HG02852 (cell line): ENCODE results near the gene KRTAP4-3.
"Not testable (repeated sequence)": the region's sequence is repeated elsewhere in the genome, so short reads cannot be mapped to it uniquely, and the experiment has no call there.

Experiments
- ATAC-seq: cut with Tn5 transposase; IDR thresholded peaks from one replicate; pipeline ENCODE4 v1.9.1; 2021; ENCODE audit warnings: mild to moderate bottlenecking, moderate library complexity; ENCODE audit not compliant: unreplicated experiment

KRTAP4-3 gene

DNA sequence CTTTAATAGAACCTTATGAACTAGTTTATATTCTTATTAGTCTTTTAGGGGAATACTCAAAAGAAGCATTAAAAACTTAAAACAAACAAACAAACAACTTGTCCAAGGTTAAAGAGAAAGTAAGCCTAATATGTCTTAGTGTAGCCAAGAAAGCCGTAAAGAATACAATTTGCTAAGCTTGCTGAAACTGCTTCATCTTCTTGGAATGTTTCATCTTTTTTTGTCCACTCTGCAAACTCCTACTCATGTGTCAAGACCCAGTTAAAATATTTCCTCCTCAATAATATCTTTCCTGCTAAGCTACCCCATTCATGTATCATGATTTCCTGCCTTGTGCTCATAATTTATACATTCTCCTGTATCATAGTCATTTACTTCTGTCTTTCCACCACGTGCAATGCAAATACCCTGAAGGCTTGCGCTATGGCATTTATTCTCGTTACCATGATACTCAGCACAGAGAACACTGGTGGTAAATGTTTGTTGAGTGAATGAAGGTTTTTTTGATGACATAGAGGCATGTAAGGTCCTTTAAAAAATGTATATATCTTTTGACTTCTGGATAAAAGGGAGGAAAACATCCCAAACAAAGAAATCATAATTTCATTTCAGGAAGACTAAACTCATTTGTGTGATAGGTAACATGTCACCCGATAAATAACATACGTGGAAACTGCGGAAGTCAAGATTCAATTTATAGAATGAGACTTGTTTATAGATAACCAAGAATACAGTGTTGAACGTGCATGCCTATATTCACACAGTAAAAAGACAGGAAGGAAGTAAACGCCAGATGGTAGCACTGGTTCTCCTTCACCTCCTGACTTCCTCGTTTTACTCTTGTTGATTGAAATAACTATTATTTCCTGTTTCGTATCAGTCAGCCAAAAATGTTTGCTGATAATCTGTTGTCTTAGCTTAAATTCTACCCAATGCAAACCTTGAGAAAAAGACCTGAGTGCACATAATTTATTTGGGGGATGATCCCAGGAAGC, 48.0 kb downstream of the KRTAP4-3 start:
- ATAC-seq, result not testable (repeated sequence)

DNA sequence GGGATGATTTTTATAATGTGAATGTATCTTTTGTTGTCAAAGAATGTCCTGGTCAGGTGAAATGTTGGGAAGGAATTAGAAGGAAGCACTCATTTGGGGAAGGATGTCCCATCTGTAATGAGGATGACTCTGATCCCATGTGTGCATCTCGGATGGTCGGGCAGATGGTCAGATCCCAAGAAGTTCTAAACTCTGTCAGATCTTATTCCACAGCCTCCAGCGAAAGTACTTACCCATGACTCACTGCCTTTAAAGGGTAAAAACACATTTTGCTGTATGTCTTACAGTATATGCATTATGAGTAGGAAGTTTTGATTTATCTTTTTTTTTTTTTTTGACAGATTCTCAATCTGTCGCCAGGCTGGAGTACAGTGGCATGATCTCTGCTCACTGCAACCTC, 49.3 kb downstream of the KRTAP4-3 start:
- no peak for ATAC-seq

DNA sequence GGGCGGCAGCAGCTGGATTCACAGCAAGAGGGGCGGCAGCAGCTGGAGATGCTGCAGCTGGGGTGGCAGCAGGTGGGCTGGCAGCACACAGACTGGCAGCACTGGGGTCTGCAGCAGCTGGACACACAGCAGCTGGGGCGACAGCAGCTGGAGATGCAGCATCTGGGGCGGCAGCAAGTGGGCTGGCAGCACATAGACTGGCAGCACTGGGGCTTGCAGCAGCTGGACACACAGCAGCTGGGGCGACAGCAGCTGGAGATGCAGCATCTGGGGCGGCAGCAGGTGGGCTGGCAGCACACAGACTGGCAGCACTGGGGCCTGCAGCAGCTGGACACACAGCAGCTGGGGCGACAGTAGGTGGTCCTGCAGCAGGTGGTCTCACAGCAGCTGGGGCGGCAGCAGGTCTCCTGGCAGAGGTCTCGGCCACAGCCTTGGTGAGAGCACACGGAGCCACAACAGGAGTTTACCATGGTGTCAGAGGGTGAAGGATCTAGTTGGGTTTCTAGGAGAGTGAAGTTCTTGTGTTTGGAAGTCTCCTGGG, 50.1 kb downstream of the KRTAP4-3 start, which contains the start of gene KRTAP4-11:
Gene KRTAP4-11 (minus strand): TSS at position 528 of the 541 bp plus-strand sequence. CDS start 58 bp downstream, at position 470.
- not testable (repeated sequence) for ATAC-seq
